ENCODE results near the gene RAB1B.

Gene RAB1B

DNA sequence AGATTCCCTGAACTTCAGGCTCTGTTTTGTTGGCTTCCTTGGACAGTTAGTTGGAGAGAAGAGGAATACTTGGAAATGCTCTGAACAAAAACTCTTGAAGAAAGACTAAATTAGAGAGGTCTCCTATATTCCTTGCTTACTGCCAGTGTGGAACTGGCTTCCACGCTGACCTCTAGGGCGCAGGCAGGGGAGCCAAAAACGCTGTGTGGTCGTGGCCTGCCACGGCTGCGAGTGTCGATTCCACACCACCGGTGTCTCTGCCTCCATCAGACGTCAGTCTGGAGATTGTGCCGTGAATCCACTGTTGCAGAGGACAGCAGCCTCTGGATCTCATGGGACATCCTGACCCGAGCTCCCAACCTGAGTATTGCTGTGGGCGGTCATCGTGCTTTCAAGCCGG lies 37.5 kb upstream of the RAB1B start:
- DNase-seq, result no peak
- no peak for TF ChIP-seq POLR2A (IDR thresholded peaks at IDR 0.05; ENCODE audit: low read length)
- no peak for TF ChIP-seq GATA1 (IDR thresholded peaks at IDR 0.05; ENCODE audit: low read depth, low read length)

DNA sequence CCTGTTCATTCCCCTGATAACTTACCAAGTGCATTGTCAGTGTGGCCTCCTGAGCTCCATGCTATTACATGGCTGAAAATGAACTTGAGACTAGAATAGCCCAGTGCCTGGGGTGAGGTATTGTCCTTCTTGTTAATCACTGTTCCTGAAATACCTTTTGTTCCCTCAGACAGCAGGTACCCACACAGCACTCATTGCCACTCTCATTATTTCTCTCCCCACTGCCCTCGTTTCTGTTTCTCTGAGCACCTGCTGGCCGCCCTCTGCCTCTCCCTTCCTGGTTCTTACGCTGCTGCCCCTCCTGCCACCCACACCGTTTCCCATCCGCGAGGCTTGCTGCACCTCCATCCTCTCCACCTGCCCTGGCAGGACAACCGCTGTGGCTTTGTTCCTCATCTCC lies 36.9 kb upstream of the RAB1B start:
- no peak for DNase-seq
- TF ChIP-seq GATA1 (IDR thresholded peaks at IDR 0.05; ENCODE audit: low read depth, low read length) (no peak), POLR2A (IDR thresholded peaks at IDR 0.05; ENCODE audit: low read length) (no peak)

DNA sequence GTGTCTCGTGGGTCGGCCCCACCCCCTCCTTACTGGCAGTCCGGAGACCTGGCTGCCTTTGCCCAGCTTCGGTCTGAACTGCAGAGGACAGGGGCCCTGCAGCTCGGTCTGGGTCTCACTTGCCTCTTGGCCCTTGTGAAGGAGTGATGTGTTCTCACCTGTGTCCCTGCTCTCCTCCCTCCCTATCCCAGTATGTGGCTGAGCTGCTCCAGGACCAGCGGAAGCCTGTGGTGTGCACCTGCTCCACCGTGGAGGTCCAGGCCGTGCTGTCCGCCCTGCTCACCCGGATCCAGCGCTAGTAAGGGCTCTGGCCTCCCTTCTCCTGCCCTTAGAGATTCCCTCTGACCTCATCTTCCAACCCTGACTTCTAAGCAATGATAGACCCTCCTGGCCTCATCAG lies 35.7 kb upstream of the RAB1B start:
- no peak for DNase-seq
- TF ChIP-seq GATA1 (IDR thresholded peaks at IDR 0.05; ENCODE audit: low read depth, low read length) (no peak), POLR2A (IDR thresholded peaks at IDR 0.05; ENCODE audit: low read length) (no peak)

DNA sequence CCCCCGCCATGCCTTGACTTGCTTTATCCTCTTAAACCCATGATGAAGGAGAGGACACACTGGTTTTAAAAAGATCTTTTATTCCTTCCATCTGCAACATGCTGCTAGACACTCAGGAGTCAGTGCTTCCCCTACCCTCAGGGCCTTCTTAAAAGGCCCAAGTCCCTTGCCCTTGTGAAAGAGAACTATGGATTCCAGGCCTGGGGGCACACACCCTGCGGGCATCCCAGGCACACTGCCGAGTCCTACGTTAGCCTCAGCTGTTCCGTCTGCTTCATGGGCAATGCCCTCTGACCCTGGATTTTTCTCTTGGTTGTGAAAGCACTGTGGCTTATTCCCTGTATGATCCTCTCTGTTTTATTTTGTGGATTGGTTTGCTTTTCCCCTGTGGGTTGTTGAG lies 35.1 kb upstream of the RAB1B start:
- DNase-seq, result no peak
- TF ChIP-seq GATA1 (IDR thresholded peaks at IDR 0.05; ENCODE audit: low read depth, low read length) (no peak), POLR2A (IDR thresholded peaks at IDR 0.05; ENCODE audit: low read length) (no peak)

DNA sequence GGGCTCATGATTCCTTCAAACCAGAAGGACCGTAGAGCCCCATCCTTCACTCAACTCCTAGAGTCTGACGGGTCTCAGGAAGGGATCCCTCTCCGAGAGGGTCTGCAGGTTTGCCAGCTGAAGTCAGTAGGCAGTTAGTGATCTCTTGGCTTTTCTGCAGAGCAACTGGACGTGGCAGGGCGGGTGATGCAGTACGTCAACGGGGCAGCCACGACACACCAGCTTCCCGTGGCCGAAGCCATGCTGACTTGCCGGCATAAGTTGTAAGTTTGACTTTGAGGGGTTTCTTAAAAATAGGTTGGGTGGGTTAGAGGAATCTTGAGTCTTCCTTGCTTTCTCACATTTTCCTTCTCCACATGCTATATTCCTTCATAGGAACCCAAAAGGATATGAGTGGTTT lies 33.3 kb upstream of the RAB1B start:
- DNase-seq, result no peak
- TF ChIP-seq POLR2A (IDR thresholded peaks at IDR 0.05; ENCODE audit: low read length), result no peak
- TF ChIP-seq GATA1 (IDR thresholded peaks at IDR 0.05; ENCODE audit: low read depth, low read length), result no peak

DNA sequence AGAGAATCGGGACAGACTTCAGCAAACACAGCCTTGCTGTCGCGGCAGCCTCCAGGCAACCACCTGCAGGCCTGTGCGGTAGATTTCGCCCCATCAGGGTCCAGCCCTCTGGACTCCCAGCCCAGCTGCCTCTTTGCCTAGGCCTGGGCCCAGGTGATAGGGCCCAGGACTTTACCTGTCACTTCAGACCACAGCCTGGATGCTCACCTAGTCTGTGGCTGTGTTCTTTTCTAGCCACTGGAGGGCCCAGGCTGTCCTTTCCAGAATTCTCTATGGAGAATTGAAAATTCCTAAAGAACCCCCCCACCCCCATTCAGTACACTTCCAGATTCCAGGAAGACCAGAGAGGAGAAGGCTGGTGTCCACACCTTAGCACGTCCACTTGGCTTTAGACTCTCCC lies 30.6 kb upstream of the RAB1B start:
- DNase-seq, result no peak
- TF ChIP-seq GATA1 (IDR thresholded peaks at IDR 0.05; ENCODE audit: low read depth, low read length) (no peak), POLR2A (IDR thresholded peaks at IDR 0.05; ENCODE audit: low read length) (no peak)

DNA sequence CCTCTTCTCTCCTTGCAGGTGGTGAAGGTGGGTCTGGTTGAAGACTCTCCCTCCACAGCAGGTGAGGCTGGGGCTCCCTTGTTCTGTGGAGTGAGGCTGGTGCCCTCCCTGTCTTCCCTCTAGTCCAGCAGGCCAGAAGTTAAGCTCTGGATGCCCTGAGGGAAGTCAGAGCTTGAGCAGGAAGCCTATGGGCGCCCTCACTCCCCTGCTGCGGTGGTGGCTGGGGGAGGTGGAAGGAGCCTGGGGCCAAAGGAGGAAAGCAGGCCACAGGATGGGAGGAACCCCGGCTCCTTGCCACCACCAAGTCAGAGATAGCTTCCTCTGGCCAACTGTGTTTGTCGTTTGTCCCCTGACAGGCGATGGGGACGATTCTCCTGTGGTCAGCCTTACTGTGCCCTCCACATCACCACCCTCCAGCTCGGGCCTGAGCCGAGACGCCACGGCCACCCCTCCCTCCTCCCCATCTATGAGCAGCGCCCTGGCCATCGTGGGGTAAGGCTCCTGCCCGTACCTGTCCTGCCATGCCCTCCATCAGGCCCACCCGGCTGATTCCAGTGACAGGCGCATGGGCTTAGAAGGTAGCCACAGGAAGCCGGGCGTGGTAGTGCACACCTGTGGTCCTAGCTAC lies 29.5 kb upstream of the RAB1B start:
- TF ChIP-seq POLR2A (IDR thresholded peaks at IDR 0.05; ENCODE audit: low read length) (no peak), GATA1 (IDR thresholded peaks at IDR 0.05; ENCODE audit: low read depth, low read length) (no peak)
- DNase-seq, result no peak

DNA sequence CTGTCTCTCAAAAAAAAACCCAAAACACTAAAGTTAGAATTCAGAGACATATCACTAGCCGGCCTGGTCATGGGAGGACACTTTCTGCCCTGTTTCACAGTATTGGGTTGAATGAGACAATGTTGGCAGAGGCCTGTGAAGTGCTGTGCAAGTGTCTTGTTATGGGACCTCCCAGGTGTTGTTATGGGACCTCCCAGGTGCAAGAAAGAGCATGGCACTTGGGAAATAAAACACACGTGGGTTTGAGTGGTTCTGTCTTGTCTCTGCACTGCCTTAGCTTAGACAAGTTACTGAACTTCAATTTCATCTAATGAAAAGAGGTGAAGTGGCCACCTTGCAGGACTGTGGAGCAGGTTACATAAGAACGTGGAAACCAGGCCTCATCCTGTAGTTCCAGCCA lies 28.9 kb upstream of the RAB1B start:
- no peak for DNase-seq
- TF ChIP-seq GATA1 (IDR thresholded peaks at IDR 0.05; ENCODE audit: low read depth, low read length), result no peak
- no peak for TF ChIP-seq POLR2A (IDR thresholded peaks at IDR 0.05; ENCODE audit: low read length)

- no peak for DNase-seq
- TF ChIP-seq POLR2A (IDR thresholded peaks at IDR 0.05; ENCODE audit: low read length), result no peak
Observed at GRCh38 chr11:66239998-66240780, 28.2 kb upstream of the RAB1B start.

GRCh38 chr11:66240781-66241136 lies 27.7 kb upstream of the RAB1B start:
- TF ChIP-seq GATA1 (IDR thresholded peaks at IDR 0.05; ENCODE audit: low read depth, low read length) (no peak), POLR2A (IDR thresholded peaks at IDR 0.05; ENCODE audit: low read length) (no peak)
- no peak for DNase-seq

GRCh38 chr11:66242095-66242765 lies 26.2 kb upstream of the RAB1B start:
- DNase-seq, result no peak
- TF ChIP-seq GATA1 (IDR thresholded peaks at IDR 0.05; ENCODE audit: low read depth, low read length), result no peak
- no peak for TF ChIP-seq POLR2A (IDR thresholded peaks at IDR 0.05; ENCODE audit: low read length)

GRCh38 chr11:66243782-66244535 lies 24.5 kb upstream of the RAB1B start:
- TF ChIP-seq POLR2A (IDR thresholded peaks at IDR 0.05; ENCODE audit: low read length) (no peak), GATA1 (IDR thresholded peaks at IDR 0.05; ENCODE audit: low read depth, low read length) (no peak)
- no peak for DNase-seq

DNA sequence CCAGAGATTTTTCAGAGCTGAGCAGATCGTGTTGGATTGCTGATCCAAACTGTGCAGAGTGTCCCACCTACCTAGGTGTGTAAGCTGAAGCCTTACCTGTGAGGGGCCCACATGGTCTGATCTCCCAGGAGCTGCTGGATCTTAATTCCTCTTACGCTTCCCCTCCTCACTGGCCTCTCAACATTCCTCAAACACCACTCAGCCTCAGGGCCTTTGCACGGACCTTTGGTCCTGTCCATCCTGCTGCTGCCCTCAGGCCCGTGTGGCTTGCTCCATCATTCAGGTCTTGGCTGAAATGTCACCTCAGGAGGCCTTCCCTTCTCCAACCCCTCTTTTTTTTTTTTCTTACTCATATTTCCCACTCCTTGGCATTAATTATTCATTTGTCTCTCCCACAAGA lies 21.1 kb upstream of the RAB1B start:
- DNase-seq, result no peak
- TF ChIP-seq GATA1 (IDR thresholded peaks at IDR 0.05; ENCODE audit: low read depth, low read length), result no peak
- no peak for TF ChIP-seq POLR2A (IDR thresholded peaks at IDR 0.05; ENCODE audit: low read length)

GRCh38 chr11:66247801-66248200 lies 20.6 kb upstream of the RAB1B start:
- no peak for DNase-seq
- TF ChIP-seq GATA1 (IDR thresholded peaks at IDR 0.05; ENCODE audit: low read depth, low read length), result no peak
- TF ChIP-seq POLR2A (IDR thresholded peaks at IDR 0.05; ENCODE audit: low read length), result no peak
